Adrenal gland (tissue), 12 donors: ENCODE data around the gene NT5C1B. TPM values are rescaled to one million over a fixed set of nuclear protein-coding genes. Genes with fewer than 3 reads are reported as not detected.

Source experiments
- DNase-seq, 7 donors: peaks; one replicate each; pipeline ENCODE4 v3.0.0-alpha.2; 2019 to 2020
- H3K27ac ChIP-seq, 5 donors: fragments of 200-600 bp; sonication (generic) in 4 of 5; 1 replicate in 3 of 5; 2 replicates in 2 of 5; pipeline versions ENCODE4 v1.5.1 to v1.8.0; 2016 to 2020; ENCODE audit warnings: mild to moderate bottlenecking in 1 of 5
- H3K27me3 ChIP-seq: fragments of 200-600 bp; 2 replicates; pipeline ENCODE4 v1.8.0; 2021
- H3K36me3 ChIP-seq, 2 donors: fragments of 200-600 bp; replicated peaks in 1 of 2; 1 replicate in 1 of 2; 2 replicates in 1 of 2; pipeline versions ENCODE4 v1.5.1 to v1.8.0; 2018 to 2022
- H3K4me1 ChIP-seq, 2 donors: fragments of 200-600 bp; replicated peaks in 1 of 2; 1 replicate in 1 of 2; 2 replicates in 1 of 2; pipeline versions ENCODE4 v1.5.1 to v1.8.0; 2018 to 2021
- H3K4me3 ChIP-seq, 4 donors: fragments of 200-600 bp; sonication (generic) in 3 of 4; one replicate each; pipeline ENCODE4 v1.5.1; 2016 to 2018
- H3K9me3 ChIP-seq, 3 donors: fragments of 200-600 bp; sonication (generic) in 1 of 3; replicated peaks in 1 of 3; 1 replicate in 2 of 3; 2 replicates in 1 of 3; pipeline versions ENCODE4 v1.5.1 to v1.8.0; 2016 to 2021
- CTCF ChIP-seq, 6 experiments: fragments of 450-650 bp in 4 of 6; fragments of 200-600 bp in 2 of 6; sonication (generic) in 1 of 6; IDR thresholded peaks; 1 replicate in 5 of 6; 2 replicates in 1 of 6; pipeline versions ENCODE4 v1.5.1 to v1.8.0; 2016 to 2021; ENCODE audit warnings: antibody characterized with exemption in 6 of 6, mild to moderate bottlenecking in 2 of 6, moderate library complexity in 1 of 6
- POLR2A ChIP-seq, 2 donors: fragments of 450-650 bp; IDR thresholded peaks; one replicate each; pipeline ENCODE4 v1.6.1; 2017; ENCODE audit warnings: antibody characterized with exemption in 2 of 2, mild to moderate bottlenecking in 2 of 2, moderate library complexity in 1 of 2
- WGBS, 4 donors: extraction: QIAGEN DNeasy Blood & Tissue Kit in 2 of 4; methylation state at CpG; one replicate each; pipeline versions ENCODE4 v1.1.5 to v1.1.7; 2013 to 2017; 5-methylcytosine and 5-hydroxymethylcytosine counted together
- intact Hi-C, 2 donors: fragments of 100-400 bp; cut with DNase I; formaldehyde crosslinking; loops; one replicate each; pipeline versions ENCODE4 v1.14.1 to v1.15.0; 2022 to 2023
- polyA plus RNA-seq, 3 donors: library from polyadenylated mRNA; stranded (reverse); fragments of 200-250 nt in 2 of 3; fragments of 350-450 nt in 1 of 3; fragmentation: Illumina TruSeq in 1 of 3; extraction: RNeasy Lipid Tissue Mini Kit (QIAGEN cat#74804) in 1 of 3; gene quantifications; one replicate each; pipeline ENCODE4 v1.2.3, GENCODE V29; 2013 to 2014
- total RNA-seq, 9 donors: library from RNA; depleted of rRNA in 4 of 9; stranded (reverse); fragments of >200 nt in 4 of 9; fragments of 120-200 nt in 1 of 9; fragmentation: NEBNext Ultra II Directional in 1 of 9; extraction: Animal tissue kit (Norgen Biotek cat#: 25700) in 1 of 9; gene quantifications; one replicate each; pipeline versions ENCODE4 v1.1.0 to v1.2.4, GENCODE V29; 2013 to 2023
- donor health status: healthy with polysubstance abuse.
- donor health status: Bipolar disorder and iron deficiency.
- donor health status: DM: yes; HTN: yes; CAD: no.
- donor health status: DM: no; HTN: no; CAD: no.
- donor health status: DM: no; HTN: no; CAD: no.
- donor health status: DM: yes; HTN: yes; CAD: no.

NT5C1B gene
- total and polyA plus RNA-seq, 12 donors, result not detected

- peaks cover 0 to under 1% of the 10 kb centered on the region in 2 donors for H3K4me1 ChIP-seq
- H3K36me3 ChIP-seq, result no peaks in the 10 kb centered on the region
- H3K27me3 ChIP-seq, result no peaks in the 10 kb centered on the region
- intact Hi-C loops, result no loop called here
- TF ChIP-seq POLR2A (IDR thresholded peaks at IDR 0.05) (no peak), CTCF (IDR thresholded peaks at IDR 0.05) (no peak)
- DNase-seq, result no peak
- H3K9me3 ChIP-seq, result no peaks in the 10 kb centered on the region
- no peak overlapping the region for H3K27ac ChIP-seq
- 32 to 83% (median 64%) methylated on average over 1 of the region's 1 CpG for WGBS, 4 donors
- H3K4me3 ChIP-seq, result no peak overlapping the region
Observed at GRCh38 chr2:18610090-18610489, 20.7 kb upstream of the NT5C1B start.

- intact Hi-C loops, result no loop called here
- H3K36me3 ChIP-seq, result no peaks in the 10 kb centered on the region
- no peaks in the 10 kb centered on the region for H3K9me3 ChIP-seq
- H3K27me3 ChIP-seq, result no peaks in the 10 kb centered on the region
- H3K4me1 ChIP-seq, result peaks cover 0 to 14% of the 10 kb centered on the region in 2 donors
- no peak overlapping the region for H3K4me3 ChIP-seq
- H3K27ac ChIP-seq, result no peak overlapping the region
- TF ChIP-seq CTCF (IDR thresholded peaks at IDR 0.05) (no peak), POLR2A (IDR thresholded peaks at IDR 0.05) (no peak)
- no peak for DNase-seq
Observed at GRCh38 chr2:18605115-18605514, 15.7 kb upstream of the NT5C1B start.

- DNase-seq, result no peak
- no peak overlapping the region for H3K4me3 ChIP-seq
- H3K4me1 ChIP-seq, result peaks cover 0 to 14% of the 10 kb centered on the region in 2 donors
- H3K36me3 ChIP-seq, result no peaks in the 10 kb centered on the region
- no peaks in the 10 kb centered on the region for H3K27me3 ChIP-seq
- WGBS, 4 donors, result 64 to 80% (median 74%) methylated on average over 2 of the region's 2 CpGs
- intact Hi-C loops, result no loop called here
- H3K9me3 ChIP-seq, result no peaks in the 10 kb centered on the region
- no peak for TF ChIP-seq CTCF (IDR thresholded peaks at IDR 0.05)
- no peak for TF ChIP-seq POLR2A (IDR thresholded peaks at IDR 0.05)
- no peak overlapping the region for H3K27ac ChIP-seq
Observed at GRCh38 chr2:18604531-18604885, 15.1 kb upstream of the NT5C1B start.

- intact Hi-C loops, result no loop called here
- TF ChIP-seq POLR2A (IDR thresholded peaks at IDR 0.05) (no peak), CTCF (IDR thresholded peaks at IDR 0.05) (no peak)
Observed at GRCh38 chr2:18603854-18604530, 14.6 kb upstream of the NT5C1B start.

More at GRCh38 chr2:18603854-18604530, 14.6 kb upstream of the NT5C1B start:
- H3K27ac ChIP-seq, result no peak overlapping the region
- no peak overlapping the region for H3K4me3 ChIP-seq
- DNase-seq, result no peak
- H3K4me1 ChIP-seq, result peaks cover 0 to 14% of the 10 kb centered on the region in 2 donors
- H3K27me3 ChIP-seq, result no peaks in the 10 kb centered on the region
- 84 to 89% (median 85%) methylated on average over 3 of the region's 3 CpGs for WGBS, 4 donors
- no peaks in the 10 kb centered on the region for H3K9me3 ChIP-seq
- no peaks in the 10 kb centered on the region for H3K36me3 ChIP-seq
